Activated CD4-positive, alpha-beta memory T cell treated with anti-CD3 and anti-CD28 coated beads, Interleukin-2, amount 10 ng/mL, durations not matched to agents 7 days and 5 days (primary cell): ENCODE data around the gene RDX. TPM values are rescaled to one million over a fixed set of nuclear protein-coding genes. Genes with fewer than 3 reads are reported as not detected.
"Not testable (repeated sequence)": the region's sequence is repeated elsewhere in the genome, so short reads cannot be mapped to it uniquely, and the experiment has no call there.

Experiments
- CTCF ChIA-PET: fragments of 350-600 bp; sonication (Branson Sonifier 250); formaldehyde crosslinking; loops from one replicate; lab custom pipeline; 2021; ENCODE audit warnings: antibody characterized with exemption, inconsistent platforms; lab: Charles Lee
- POLR2A ChIA-PET: fragments of 350-600 bp; sonication (Branson Sonifier 250); formaldehyde crosslinking; loops from one replicate; lab custom pipeline; 2021; ENCODE audit warnings: antibody characterized with exemption; lab: Charles Lee
- DNase-seq: peaks from one replicate; pipeline ENCODE4 v3.0.0-alpha.2; 2020
- H3K27ac Mint-ChIP-seq: one replicate; pipeline ENCODE4 v1.8.0; 2021; ENCODE audit warnings: mild to moderate bottlenecking, mixed read lengths
- H3K27me3 Mint-ChIP-seq: one replicate; pipeline ENCODE4 v1.8.0; 2021; ENCODE audit warnings: mixed read lengths
- H3K36me3 Mint-ChIP-seq: one replicate; pipeline ENCODE4 v1.8.0; 2021; ENCODE audit warnings: low read depth, mixed read lengths
- H3K4me1 Mint-ChIP-seq: one replicate; pipeline ENCODE4 v1.8.0; 2021; ENCODE audit warnings: mixed read lengths
- H3K4me3 Mint-ChIP-seq: one replicate; pipeline ENCODE4 v1.8.0; 2021; ENCODE audit warnings: mild to moderate bottlenecking, mixed read lengths
- H3K9me3 Mint-ChIP-seq: one replicate; pipeline ENCODE4 v1.8.0; 2021; ENCODE audit warnings: mixed read lengths
- total RNA-seq, 2 experiments: library from RNA; stranded (reverse); gene quantifications; one replicate each; pipeline ENCODE4 v1.2.3, GENCODE V29; 2021

RDX gene
- total RNA-seq, 2 experiments from 2014 or later, result 53.5 to 54.4 TPM

GRCh38 chr11:110301032-110301431 lies 4.6 kb upstream of the RDX start:
- H3K27me3 Mint-ChIP-seq, result no peaks in the 10 kb centered on the region
- no peak overlapping the region for H3K4me3 Mint-ChIP-seq
- no peak for DNase-seq
- no peak overlapping the region for H3K27ac Mint-ChIP-seq
- ChIA-PET CTCF (interaction anchor here (0.7 kb wide), 1 partner anchor 856 kb away, joined by 4 read pairs; no protein-coding TSS in a partner anchor), POLR2A (no interaction called here)
- peaks cover 19% of the 10 kb centered on the region for H3K4me1 Mint-ChIP-seq
- no peaks in the 10 kb centered on the region for H3K9me3 Mint-ChIP-seq
- no peaks in the 10 kb centered on the region for H3K36me3 Mint-ChIP-seq

- no peak for DNase-seq
- CTCF ChIA-PET, result interaction anchor here (1.3 kb wide), 1 partner anchor 134 kb away, joined by 4 read pairs; no protein-coding TSS in a partner anchor
- POLR2A ChIA-PET, result no interaction called here
- peaks cover 8% of the 10 kb centered on the region for H3K36me3 Mint-ChIP-seq
- peaks cover 25% of the 10 kb centered on the region for H3K4me1 Mint-ChIP-seq
- H3K9me3 Mint-ChIP-seq, result no peaks in the 10 kb centered on the region
- H3K4me3 Mint-ChIP-seq, result no peak overlapping the region
- no peak overlapping the region for H3K27ac Mint-ChIP-seq
- H3K27me3 Mint-ChIP-seq, result no peaks in the 10 kb centered on the region
Measured at GRCh38 chr11:110299006-110299785, 2.8 kb upstream of the RDX start.

- ChIA-PET CTCF (interaction anchor here (1.3 to 2.3 kb wide), 2 partner anchors 97 to 135 kb away, joined by 4 to 7 read pairs; no protein-coding TSS in a partner anchor), POLR2A (interaction anchor here (3.4 kb wide), 1 partner anchor 31 kb away, joined by 17 read pairs; no protein-coding TSS in a partner anchor)
- no peak for DNase-seq
- Mint-ChIP-seq H3K27ac (no peak overlapping the region), H3K27me3 (no peaks in the 10 kb centered on the region), H3K9me3 (no peaks in the 10 kb centered on the region), H3K4me1 (peaks cover 34% of the 10 kb centered on the region), H3K4me3 (no peak overlapping the region), H3K36me3 (peaks cover 14% of the 10 kb centered on the region)
Measured at GRCh38 chr11:110298301-110298765, 1.9 kb upstream of the RDX start.

- Mint-ChIP-seq H3K4me1 (peaks cover 39% of the 10 kb centered on the region), H3K4me3 (peak overlapping the region; percentile 59), H3K36me3 (peaks cover 16% of the 10 kb centered on the region), H3K27ac (no peak overlapping the region), H3K9me3 (no peaks in the 10 kb centered on the region), H3K27me3 (no peaks in the 10 kb centered on the region)
- POLR2A ChIA-PET, result interaction anchor here (1.3 to 3.4 kb wide), 3 partner anchors 11 to 52 kb away, joined by 3 to 17 read pairs (median 10); no protein-coding TSS in a partner anchor
- CTCF ChIA-PET, result interaction anchor here (2.3 kb wide), 1 partner anchor 97 kb away, joined by 7 read pairs; no protein-coding TSS in a partner anchor
- DNase-seq, result no peak
Measured at GRCh38 chr11:110297726-110298300, 1.4 kb upstream of the RDX start.

GRCh38 chr11:110297076-110297725 lies 787 bp upstream of the RDX start:
- H3K4me1 Mint-ChIP-seq, result peaks cover 42% of the 10 kb centered on the region
- no peaks in the 10 kb centered on the region for H3K9me3 Mint-ChIP-seq
- H3K36me3 Mint-ChIP-seq, result peaks cover 16% of the 10 kb centered on the region
- CTCF ChIA-PET, result interaction anchor here (1.0 to 2.3 kb wide), 2 partner anchors 96 to 132 kb away, joined by 4 to 7 read pairs; partner anchors contain the start of gene FDX1
- peak overlapping the region; percentile 59 for H3K4me3 Mint-ChIP-seq
- H3K27me3 Mint-ChIP-seq, result no peaks in the 10 kb centered on the region
- no peak for DNase-seq
- no peak overlapping the region for H3K27ac Mint-ChIP-seq
- POLR2A ChIA-PET, result interaction anchor here (0.7 to 3.4 kb wide), 12 partner anchors 10 to 220 kb away, joined by 3 to 17 read pairs (median 3); partner anchors contain the start of gene FDX1

GRCh38 chr11:110295531-110296225 lies 736 bp downstream of the RDX start:
- Mint-ChIP-seq H3K36me3 (peaks cover 27% of the 10 kb centered on the region), H3K27me3 (no peaks in the 10 kb centered on the region), H3K4me3 (peak overlapping the region; percentile 91), H3K4me1 (peaks cover 53% of the 10 kb centered on the region), H3K9me3 (no peaks in the 10 kb centered on the region), H3K27ac (peak overlapping the region; percentile 77)
- ChIA-PET CTCF (interaction anchor here (2.3 to 4.0 kb wide), 2 partner anchors 94 to 135 kb away, joined by 7 to 22 read pairs; partner anchors contain the start of gene FDX1), POLR2A (interaction anchor here (0.7 to 3.4 kb wide), 10 partner anchors 14 to 218 kb away, joined by 3 to 17 read pairs (median 4); partner anchors contain the start of gene FDX1)
- DNase-seq, result peak; percentile 66

DNA sequence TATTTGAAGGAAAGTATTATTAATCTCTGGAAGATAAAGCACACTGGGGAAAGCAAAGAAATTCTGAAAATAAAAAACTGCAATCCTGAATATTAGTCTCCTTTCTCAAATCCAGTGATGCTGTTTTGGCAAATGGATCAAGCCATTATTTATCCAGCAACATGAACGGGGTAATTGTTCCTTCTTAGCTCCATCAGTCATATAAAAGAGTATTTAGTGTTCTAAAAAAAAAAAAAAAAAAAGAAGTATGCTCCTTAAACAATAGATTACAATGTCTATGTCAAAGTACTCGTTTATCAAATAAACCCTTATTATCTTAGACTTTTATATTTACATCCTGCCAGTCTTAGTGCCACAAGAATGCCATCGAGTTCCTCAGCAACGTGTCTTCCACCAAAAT lies 1.3 kb downstream of the RDX start:
- POLR2A ChIA-PET, result interaction anchor here (1.5 to 3.4 kb wide), 3 partner anchors 24 to 54 kb away, joined by 4 to 17 read pairs (median 10); no protein-coding TSS in a partner anchor
- Mint-ChIP-seq H3K4me3 (peak overlapping the region; percentile 91), H3K27ac (peak overlapping the region; percentile 40), H3K4me1 (peaks cover 55% of the 10 kb centered on the region), H3K27me3 (no peaks in the 10 kb centered on the region), H3K9me3 (no peaks in the 10 kb centered on the region), H3K36me3 (peaks cover 28% of the 10 kb centered on the region)
- DNase-seq, result no peak
- CTCF ChIA-PET, result interaction anchor here (4.0 kb wide), 1 partner anchor 136 kb away, joined by 22 read pairs; the partner anchor contains the start of gene FDX1

- peaks cover 29% of the 10 kb centered on the region for H3K36me3 Mint-ChIP-seq
- DNase-seq, result no peak
- POLR2A ChIA-PET, result no interaction called here
- H3K27me3 Mint-ChIP-seq, result no peaks in the 10 kb centered on the region
- peaks cover 57% of the 10 kb centered on the region for H3K4me1 Mint-ChIP-seq
- H3K9me3 Mint-ChIP-seq, result no peaks in the 10 kb centered on the region
- no peak overlapping the region for H3K27ac Mint-ChIP-seq
- CTCF ChIA-PET, result interaction anchor here (0.7 to 4.0 kb wide), 3 partner anchors 83 to 143 kb away, joined by 3 to 22 read pairs (median 3); partner anchors contain the start of gene FDX1
- peak overlapping the region; percentile 91 for H3K4me3 Mint-ChIP-seq
Measured at GRCh38 chr11:110294509-110294908, 1.9 kb downstream of the RDX start.

DNA sequence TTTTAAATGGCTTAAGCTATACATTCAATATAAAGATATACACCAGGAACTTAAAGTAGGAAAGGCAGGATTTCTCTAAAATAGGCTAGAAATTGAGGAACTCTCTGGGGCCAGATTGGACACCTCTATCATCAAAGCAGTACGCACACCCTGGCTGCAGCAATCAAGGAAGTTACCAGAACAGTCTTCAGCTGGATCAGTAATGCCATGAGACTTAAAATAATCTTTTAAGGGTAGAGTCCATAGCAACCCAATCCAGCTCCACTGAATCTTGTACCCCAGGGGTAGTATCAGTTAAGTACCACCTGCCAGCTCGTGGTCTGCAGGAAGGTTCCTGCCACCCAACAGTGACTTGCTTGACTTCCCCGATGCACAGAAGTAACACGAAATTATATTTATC lies 3.0 kb downstream of the RDX start:
- CTCF ChIA-PET, result interaction anchor here (0.5 to 4.0 kb wide), 5 partner anchors 20 to 137 kb away, joined by 3 to 22 read pairs (median 3); partner anchors contain the start of gene FDX1
- POLR2A ChIA-PET, result no interaction called here
- peaks cover 60% of the 10 kb centered on the region for H3K4me1 Mint-ChIP-seq
- no peak overlapping the region for H3K27ac Mint-ChIP-seq
- peak overlapping the region; percentile 91 for H3K4me3 Mint-ChIP-seq
- no peaks in the 10 kb centered on the region for H3K27me3 Mint-ChIP-seq
- no peaks in the 10 kb centered on the region for H3K9me3 Mint-ChIP-seq
- peaks cover 33% of the 10 kb centered on the region for H3K36me3 Mint-ChIP-seq
- DNase-seq, result no peak

GRCh38 chr11:110292146-110292545 lies 4.3 kb downstream of the RDX start:
- CTCF ChIA-PET, result interaction anchor here (4.0 kb wide), 1 partner anchor 139 kb away, joined by 22 read pairs; the partner anchor contains the start of gene FDX1
- H3K4me1 Mint-ChIP-seq, result peaks cover 64% of the 10 kb centered on the region
- POLR2A ChIA-PET, result not testable (repeated sequence)

GRCh38 chr11:110290591-110291334 lies 5.7 kb downstream of the RDX start:
- CTCF ChIA-PET, result no interaction called here
- Mint-ChIP-seq H3K36me3 (peaks cover 38% of the 10 kb centered on the region), H3K9me3 (no peaks in the 10 kb centered on the region), H3K27me3 (no peaks in the 10 kb centered on the region), H3K27ac (no peak overlapping the region), H3K4me1 (peaks cover 66% of the 10 kb centered on the region), H3K4me3 (no peak overlapping the region)
- DNase-seq, result no peak
- POLR2A ChIA-PET, result interaction anchor here (0.6 to 0.8 kb wide), 4 partner anchors 20 to 87 kb away, joined by 3 to 4 read pairs (median 3); no protein-coding TSS in a partner anchor

More at GRCh38 chr11:110292146-110292545, 4.3 kb downstream of the RDX start:
- H3K27me3 Mint-ChIP-seq, DNase-seq, H3K27ac Mint-ChIP-seq, H3K9me3 Mint-ChIP-seq, H3K4me3 Mint-ChIP-seq: not testable (repeated sequence)
- peaks cover 33% of the 10 kb centered on the region for H3K36me3 Mint-ChIP-seq
